ENCODE data around the gene ISOC2. TPM values are rescaled to one million over a fixed set of nuclear protein-coding genes. Genes with fewer than 3 reads are reported as not detected.

Gene ISOC2
- polyA plus RNA-seq, 2 of the 4 experiments (the other 2 are of a cell fraction) = 45.3 to 57.8 TPM

DNA sequence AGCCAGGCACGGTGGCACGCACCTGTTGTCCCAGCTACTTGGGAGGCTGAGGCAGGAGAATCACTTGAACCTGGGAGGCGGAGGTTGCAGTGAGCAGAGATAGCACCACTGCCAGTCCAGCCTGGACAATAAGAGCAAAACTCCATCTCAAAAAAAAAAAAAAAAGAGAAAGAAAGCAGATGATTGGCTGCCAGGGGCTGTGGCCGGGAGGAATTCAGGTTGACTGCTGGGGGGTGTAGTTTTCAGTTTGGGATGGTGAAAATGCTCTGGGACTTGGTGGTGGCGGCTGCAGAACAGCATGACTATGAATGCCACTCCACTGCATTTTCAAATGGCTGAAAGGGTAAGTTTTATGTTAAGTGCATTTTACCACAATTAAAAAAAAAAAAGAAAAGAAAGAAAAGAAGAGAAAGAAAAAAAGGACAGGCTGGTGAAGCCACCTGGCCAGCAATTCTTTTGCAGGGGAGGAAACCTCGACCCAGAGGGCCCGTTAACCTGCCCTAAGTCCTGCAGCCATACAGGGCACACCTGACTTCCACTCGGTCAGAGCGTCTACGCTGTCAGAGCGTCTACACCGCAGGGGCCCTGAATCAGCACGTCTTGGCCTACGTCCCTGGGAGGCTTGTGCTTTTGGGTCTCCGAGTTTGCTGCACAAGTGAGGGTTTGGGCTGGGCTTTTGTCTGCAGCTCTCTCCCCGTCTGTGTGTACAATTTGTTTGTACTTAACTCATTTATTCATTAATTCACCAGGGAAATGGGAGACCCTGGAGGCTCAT is 3.6 kb downstream of the ISOC2 start:
- no peak overlapping the region for H3K27ac ChIP-seq
- TF ChIP-seq EHMT2 (IDR thresholded peaks at IDR 0.05; ENCODE audit: low read depth) = no peak
- no peak for TF ChIP-seq RCOR1 (IDR thresholded peaks at IDR 0.05; ENCODE audit: low read depth, low read length)
- no peak for TF ChIP-seq NFE2L2 (conservative IDR thresholded peaks at IDR 0.05; ENCODE audit: low read length)
- no peak for TF ChIP-seq CHD4 (IDR thresholded peaks at IDR 0.05; ENCODE audit: borderline replicate concordance)
- no peak for TF ChIP-seq ZSCAN20 (CRISPR knock-in tag; IDR thresholded peaks at IDR 0.05)
- TF ChIP-seq JUN (IDR thresholded peaks at IDR 0.05) = no peak
- TF ChIP-seq EP300 (IDR thresholded peaks at IDR 0.05) = no peak
- TF ChIP-seq PHF8 (IDR thresholded peaks at IDR 0.05; ENCODE audit: borderline replicate concordance, low read depth) = no peak
- TF ChIP-seq, protein P1, sequence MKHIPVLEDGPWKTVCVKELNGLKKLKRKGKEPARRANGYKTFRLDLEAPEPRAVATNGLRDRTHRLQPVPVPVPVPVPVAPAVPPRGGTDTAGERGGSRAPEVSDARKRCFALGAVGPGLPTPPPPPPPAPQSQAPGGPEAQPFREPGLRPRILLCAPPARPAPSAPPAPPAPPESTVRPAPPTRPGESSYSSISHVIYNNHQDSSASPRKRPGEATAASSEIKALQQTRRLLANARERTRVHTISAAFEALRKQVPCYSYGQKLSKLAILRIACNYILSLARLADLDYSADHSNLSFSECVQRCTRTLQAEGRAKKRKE (CRISPR knock-in tag; IDR thresholded peaks at IDR 0.05; ENCODE audit: low read depth) = no peak
- TF ChIP-seq KDM1A (IDR thresholded peaks at IDR 0.05; ENCODE audit: low read depth) = no peak
- no peak for TF ChIP-seq HOXB13 (CRISPR knock-in tag; IDR thresholded peaks at IDR 0.05; ENCODE audit: low read depth)
- TF ChIP-seq FOSB (CRISPR knock-in tag; IDR thresholded peaks at IDR 0.05) = no peak
- TF ChIP-seq FOXS1 (CRISPR knock-in tag; IDR thresholded peaks at IDR 0.05) = no peak
- TF ChIP-seq RNF2 (IDR thresholded peaks at IDR 0.05; ENCODE audit: borderline replicate concordance, low read depth) = no peak
- H3K4me3 ChIP-seq = no peak overlapping the region
- CTCF ChIA-PET = interaction anchor here (0.8 to 5.6 kb wide), 7 partner anchors 10 to 317 kb away, joined by 3 to 35 read pairs (median 14); no protein-coding TSS in a partner anchor
- no peaks in the 10 kb centered on the region for H3K9me3 ChIP-seq
- no peak for ATAC-seq
- FAIRE-seq = no peak
- no peak for DNase-seq (ENCODE audit: low read depth in 1 of 2, low spot score in 1 of 2)
- 88% methylated on average over 16 of the region's 16 CpGs for WGBS (ENCODE audit: missing lambda C conversion rate)
- H3K4me1 ChIP-seq = peaks cover 27% of the 10 kb centered on the region
- H3K4me2 ChIP-seq = no peak overlapping the region
- POLR2A ChIA-PET = no interaction called here

DNA sequence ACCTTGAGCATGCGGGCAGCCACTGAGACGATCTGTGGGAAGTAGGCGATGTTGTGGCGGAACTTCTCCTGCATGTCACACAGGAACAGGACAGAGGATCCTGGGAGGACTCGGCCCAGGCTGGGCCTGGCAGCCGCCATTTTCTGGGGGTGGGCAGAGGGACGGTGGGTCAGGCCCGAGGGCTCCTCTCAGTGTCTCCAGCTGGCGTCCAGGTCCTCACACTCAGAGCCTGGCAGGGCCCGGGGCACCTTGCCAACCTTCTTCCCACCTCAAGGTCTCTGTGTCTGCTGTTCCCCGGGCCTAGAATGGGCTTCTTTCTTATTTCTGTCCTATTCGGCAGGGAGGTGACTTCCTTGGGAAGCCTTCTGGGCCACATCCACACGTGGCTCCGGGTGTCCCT is 5.1 kb downstream of the ISOC2 start:
- H3K4me1 ChIP-seq = peaks cover 33% of the 10 kb centered on the region
- ChIA-PET POLR2A (no interaction called here), CTCF (interaction anchor here (1.4 to 3.7 kb wide), 3 partner anchors 11 to 315 kb away, joined by 3 to 39 read pairs (median 7); no protein-coding TSS in a partner anchor)
- H3K4me2 ChIP-seq = no peak overlapping the region
- FAIRE-seq (no peak), ATAC-seq (no peak), DNase-seq (ENCODE audit: low read depth in 1 of 2, low spot score in 1 of 2) (no peak)
- WGBS (ENCODE audit: missing lambda C conversion rate) = 88% methylated on average over 14 of the region's 14 CpGs
- no peak overlapping the region for H3K4me3 ChIP-seq
- no peak for TF ChIP-seq FOXS1 (CRISPR knock-in tag; IDR thresholded peaks at IDR 0.05)
- no peak for TF ChIP-seq ZSCAN20 (CRISPR knock-in tag; IDR thresholded peaks at IDR 0.05)
- no peak for TF ChIP-seq POLR2A (IDR thresholded peaks at IDR 0.05; ENCODE audit: low read length)
- TF ChIP-seq ZNF302 (CRISPR knock-in tag; IDR thresholded peaks at IDR 0.05) = no peak
- TF ChIP-seq NFE2L2 (conservative IDR thresholded peaks at IDR 0.05; ENCODE audit: low read length) = no peak
- TF ChIP-seq, protein P2, sequence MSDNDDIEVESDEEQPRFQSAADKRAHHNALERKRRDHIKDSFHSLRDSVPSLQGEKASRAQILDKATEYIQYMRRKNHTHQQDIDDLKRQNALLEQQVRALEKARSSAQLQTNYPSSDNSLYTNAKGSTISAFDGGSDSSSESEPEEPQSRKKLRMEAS (IDR thresholded peaks at IDR 0.05) = no peak
- no peak for TF ChIP-seq CBX2 (IDR thresholded peaks at IDR 0.05; ENCODE audit: borderline replicate concordance, low read depth)
- TF ChIP-seq MYC (IDR thresholded peaks at IDR 0.05; ENCODE audit: borderline replicate concordance, low read length) = no peak
- TF ChIP-seq BHLHE40 (IDR thresholded peaks at IDR 0.05; ENCODE audit: low read depth, low read length) = no peak
- no peak for TF ChIP-seq MAFK (IDR thresholded peaks at IDR 0.05; ENCODE audit: partially characterized antibody)
- H3K27ac ChIP-seq = no peak overlapping the region
- no peaks in the 10 kb centered on the region for H3K9me3 ChIP-seq

DNA sequence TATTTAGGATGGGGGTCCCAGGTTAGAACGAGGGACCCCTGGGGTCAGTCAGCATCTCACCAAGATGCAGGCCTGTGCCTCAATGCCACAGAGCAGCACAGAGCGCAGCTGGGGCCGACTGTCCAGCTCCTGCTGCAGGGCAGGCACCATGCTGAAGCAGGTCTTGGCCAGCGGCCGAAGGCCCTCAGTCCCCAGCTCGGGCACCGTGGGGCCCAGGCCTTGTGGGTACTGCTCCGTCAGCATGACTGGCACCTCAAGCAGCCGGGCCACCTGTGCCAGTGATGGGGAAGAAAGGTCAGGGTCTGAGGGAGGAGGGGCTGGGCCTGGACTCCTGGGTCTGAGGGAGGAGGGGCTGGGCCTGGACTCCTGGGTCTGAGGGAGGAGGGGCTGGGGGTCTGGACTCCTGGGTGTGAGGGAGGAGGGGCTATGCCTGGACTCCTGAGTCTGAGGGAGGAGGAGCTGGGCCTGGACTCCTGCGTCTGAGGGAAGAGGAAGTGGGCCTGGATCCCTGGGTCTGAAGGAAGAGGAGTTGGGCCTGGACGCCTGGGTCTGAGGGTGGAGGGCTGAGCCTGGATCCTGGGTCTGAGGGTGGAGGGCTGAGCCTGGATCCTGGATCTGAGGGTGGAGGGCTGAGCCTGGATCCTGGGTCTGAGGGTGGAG is 5.7 kb downstream of the ISOC2 start:
- Histone ChIP-seq H3K4me3 (no peak overlapping the region), H3K27ac (no peak overlapping the region), H3K9me3 (no peaks in the 10 kb centered on the region), H3K4me2 (no peak overlapping the region), H3K4me1 (peaks cover 35% of the 10 kb centered on the region)
- WGBS (ENCODE audit: missing lambda C conversion rate) = 63% methylated on average over 9 of the region's 11 CpGs
- ATAC-seq = no peak
- no peak for FAIRE-seq
- CTCF ChIA-PET = interaction anchor here (0.9 to 4.3 kb wide), 5 partner anchors 12 to 158 kb away, joined by 3 to 39 read pairs (median 7); no protein-coding TSS in a partner anchor
- DNase-seq (ENCODE audit: low read depth in 1 of 2, low spot score in 1 of 2) = no peak
- POLR2A ChIA-PET = no interaction called here
- TF ChIP-seq NPAS2 (CRISPR knock-in tag; IDR thresholded peaks at IDR 0.05; ENCODE audit: borderline replicate concordance) (no peak), ZFP36 (IDR thresholded peaks at IDR 0.05; ENCODE audit: borderline replicate concordance, partially characterized antibody) (no peak), PHF8 (IDR thresholded peaks at IDR 0.05; ENCODE audit: borderline replicate concordance, low read depth) (no peak), POLR2AphosphoS2 (conservative IDR thresholded peaks at IDR 0.05; ENCODE audit: low read length) (no peak), FOXS1 (CRISPR knock-in tag; IDR thresholded peaks at IDR 0.05) (no peak), TFCP2L1 (CRISPR knock-in tag; IDR thresholded peaks at IDR 0.05) (no peak), EP300 (IDR thresholded peaks at IDR 0.05) (no peak), MAFK (IDR thresholded peaks at IDR 0.05; ENCODE audit: partially characterized antibody) (no peak), NFE2L2 (conservative IDR thresholded peaks at IDR 0.05; ENCODE audit: low read length) (no peak), RNF2 (IDR thresholded peaks at IDR 0.05; ENCODE audit: borderline replicate concordance, low read depth) (no peak), EHMT2 (IDR thresholded peaks at IDR 0.05; ENCODE audit: low read depth) (no peak), TP53 (CRISPR knock-in tag; IDR thresholded peaks at IDR 0.05) (no peak)
- TF ChIP-seq, protein P3, sequence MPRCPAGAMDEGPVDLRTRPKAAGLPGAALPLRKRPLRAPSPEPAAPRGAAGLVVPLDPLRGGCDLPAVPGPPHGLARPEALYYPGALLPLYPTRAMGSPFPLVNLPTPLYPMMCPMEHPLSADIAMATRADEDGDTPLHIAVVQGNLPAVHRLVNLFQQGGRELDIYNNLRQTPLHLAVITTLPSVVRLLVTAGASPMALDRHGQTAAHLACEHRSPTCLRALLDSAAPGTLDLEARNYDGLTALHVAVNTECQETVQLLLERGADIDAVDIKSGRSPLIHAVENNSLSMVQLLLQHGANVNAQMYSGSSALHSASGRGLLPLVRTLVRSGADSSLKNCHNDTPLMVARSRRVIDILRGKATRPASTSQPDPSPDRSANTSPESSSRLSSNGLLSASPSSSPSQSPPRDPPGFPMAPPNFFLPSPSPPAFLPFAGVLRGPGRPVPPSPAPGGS (IDR thresholded peaks at IDR 0.05) = no peak

Measured in A549 (cell line).